Astrocyte of the spinal cord (primary cell): ENCODE measurements around the gene CDK6.
A peak's percentile ranks its signal among the peaks of the same experiment; 100 is the strongest.

Experiments used
- DNase-seq: peaks from one replicate; pipeline ENCODE4 v3.0.0; 2011; ENCODE audit warnings: low read depth, low spot score
- H3K4me3 ChIP-seq: 2 replicates; pipeline ENCODE4 v1.5.1; 2011; ENCODE audit warnings: low read depth, mild to moderate bottlenecking, low read length, moderate library complexity
- in situ Hi-C: cut with HindIII; loops from 2 replicates; pipeline ENCODE4 v1.10.0; 2017; ENCODE audit warnings: low sequenced_read_pairs
- TF ChIP-seq, protein P1 (sequence below): IDR thresholded peaks from 2 replicates; pipeline ENCODE4 v1.5.1; 2012; ENCODE audit warnings: low read depth, mild to moderate bottlenecking, low read length, inconsistent platforms

Gene CDK6

DNA sequence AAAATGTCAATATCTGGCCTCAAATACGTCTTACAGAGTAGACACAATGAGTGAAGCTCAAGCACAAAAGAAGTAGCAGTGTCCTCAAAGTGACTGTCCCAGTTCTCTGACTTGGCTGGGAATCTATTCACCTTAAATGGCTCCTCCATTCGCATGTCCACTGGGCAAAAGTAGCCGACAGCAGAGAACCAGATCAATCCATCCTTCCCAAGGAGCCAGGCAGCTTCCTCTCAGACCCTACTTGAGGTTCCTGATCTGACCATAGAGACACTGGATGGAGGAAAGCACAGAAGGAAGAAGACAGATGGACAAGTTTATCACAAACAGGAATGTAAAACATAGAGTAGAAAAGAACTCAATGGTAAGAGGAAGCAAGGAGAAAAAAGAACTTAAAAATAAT, 53.5 kb downstream of the CDK6 start:
- in situ Hi-C loops = no loop called here
- no peak for DNase-seq
- H3K4me3 ChIP-seq = no peak overlapping the region
- TF ChIP-seq, protein P1, sequence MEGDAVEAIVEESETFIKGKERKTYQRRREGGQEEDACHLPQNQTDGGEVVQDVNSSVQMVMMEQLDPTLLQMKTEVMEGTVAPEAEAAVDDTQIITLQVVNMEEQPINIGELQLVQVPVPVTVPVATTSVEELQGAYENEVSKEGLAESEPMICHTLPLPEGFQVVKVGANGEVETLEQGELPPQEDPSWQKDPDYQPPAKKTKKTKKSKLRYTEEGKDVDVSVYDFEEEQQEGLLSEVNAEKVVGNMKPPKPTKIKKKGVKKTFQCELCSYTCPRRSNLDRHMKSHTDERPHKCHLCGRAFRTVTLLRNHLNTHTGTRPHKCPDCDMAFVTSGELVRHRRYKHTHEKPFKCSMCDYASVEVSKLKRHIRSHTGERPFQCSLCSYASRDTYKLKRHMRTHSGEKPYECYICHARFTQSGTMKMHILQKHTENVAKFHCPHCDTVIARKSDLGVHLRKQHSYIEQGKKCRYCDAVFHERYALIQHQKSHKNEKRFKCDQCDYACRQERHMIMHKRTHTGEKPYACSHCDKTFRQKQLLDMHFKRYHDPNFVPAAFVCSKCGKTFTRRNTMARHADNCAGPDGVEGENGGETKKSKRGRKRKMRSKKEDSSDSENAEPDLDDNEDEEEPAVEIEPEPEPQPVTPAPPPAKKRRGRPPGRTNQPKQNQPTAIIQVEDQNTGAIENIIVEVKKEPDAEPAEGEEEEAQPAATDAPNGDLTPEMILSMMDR = no peak

DNA sequence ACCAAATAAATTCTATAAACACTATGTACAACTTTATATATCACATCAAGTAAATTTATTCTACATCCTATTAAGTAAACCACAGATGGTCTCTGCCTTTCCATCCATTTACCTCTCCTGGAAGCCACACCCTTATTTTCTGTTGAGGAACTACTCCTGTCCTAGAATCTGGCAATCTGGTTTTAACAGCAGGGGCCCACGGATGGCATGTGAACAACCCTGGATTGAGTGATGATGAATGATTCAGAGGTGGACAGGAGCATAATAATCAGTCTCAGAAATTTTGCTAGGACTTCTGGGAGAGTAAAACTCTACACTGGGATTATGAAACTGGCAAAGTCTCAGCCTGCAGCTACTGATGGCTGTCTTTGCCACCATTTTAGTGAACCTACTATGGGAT, 54.1 kb downstream of the CDK6 start:
- no peak for DNase-seq
- TF ChIP-seq, protein P1 = no peak
- in situ Hi-C loops = no loop called here
- H3K4me3 ChIP-seq = no peak overlapping the region

DNA sequence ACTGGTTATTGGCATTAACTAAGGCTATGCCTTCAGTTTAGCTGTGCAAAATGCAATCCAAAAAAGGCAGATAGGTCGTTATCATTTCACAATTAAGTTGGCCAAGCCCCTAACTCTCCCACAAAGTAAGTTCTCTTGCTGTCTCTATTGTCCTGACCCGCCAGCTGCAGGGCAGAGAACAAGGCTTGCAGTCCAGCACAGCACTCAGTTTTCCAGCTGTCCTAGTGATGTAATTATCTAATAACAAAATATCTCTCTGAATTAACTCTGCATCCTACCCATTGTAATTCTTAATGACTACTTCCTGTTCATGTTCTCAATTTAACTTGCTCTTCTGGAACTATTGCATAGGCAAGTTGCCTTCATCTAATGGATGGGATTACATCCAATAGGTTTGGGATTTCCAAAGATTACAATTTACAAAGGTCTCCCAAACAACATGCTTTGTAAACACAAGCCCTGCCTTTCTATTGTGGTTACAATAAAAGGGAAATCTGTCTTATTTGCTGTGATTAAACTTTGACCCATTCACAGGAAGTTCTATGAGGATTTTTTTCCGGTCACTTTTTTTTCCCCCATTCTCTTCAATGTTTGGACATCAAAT, 55.2 kb downstream of the CDK6 start:
- in situ Hi-C loops = no loop called here
- TF ChIP-seq, protein P1 = no peak
- H3K4me3 ChIP-seq = no peak overlapping the region
- no peak for DNase-seq

GRCh38 chr7:92778972-92779371, 57.4 kb downstream of the CDK6 start:
- in situ Hi-C loops = no loop called here
- DNase-seq = peak; percentile 76
- TF ChIP-seq, protein P1 = peak; percentile 5
- no peak overlapping the region for H3K4me3 ChIP-seq

DNA sequence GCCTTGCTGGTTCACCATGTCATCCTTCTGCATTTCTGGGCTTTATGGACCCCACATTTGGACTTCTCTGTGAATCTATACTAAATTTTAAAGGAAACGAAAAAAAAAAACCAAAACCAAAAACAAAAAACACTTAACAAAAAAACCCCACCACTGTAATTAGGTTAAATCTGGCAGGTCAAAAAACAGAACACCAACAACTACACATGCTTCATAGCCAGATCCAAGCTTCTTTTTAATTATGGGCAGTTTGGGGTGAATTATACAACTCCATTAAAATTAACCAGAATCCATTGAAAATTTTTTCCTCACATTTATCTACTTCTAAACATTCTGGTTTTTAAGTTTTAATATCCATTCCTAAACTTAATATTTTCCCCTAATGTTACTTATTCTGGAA, 58.4 kb downstream of the CDK6 start:
- no peak overlapping the region for H3K4me3 ChIP-seq
- TF ChIP-seq, protein P1 = no peak
- DNase-seq = no peak
- in situ Hi-C loops = no loop called here

- DNase-seq = no peak
- no peak overlapping the region for H3K4me3 ChIP-seq
- in situ Hi-C loops = no loop called here
- TF ChIP-seq, protein P1 = no peak
Observed at GRCh38 chr7:92773808-92774207, 62.6 kb downstream of the CDK6 start.

- no peak for DNase-seq
- in situ Hi-C loops = no loop called here
- TF ChIP-seq, protein P1 = no peak
- H3K4me3 ChIP-seq = no peak overlapping the region
Observed at GRCh38 chr7:92769844-92770243, 66.5 kb downstream of the CDK6 start.
